Stimulated activated naive CD8-positive, alpha-beta T cell treated with anti-CD3 and anti-CD28 coated beads, Interleukin-15, Interleukin-2, amounts not matched to agents 100 ng/mL and 50 ng/mL, for 24 hours (primary cell): ENCODE results near the gene SNRK.

Experiments
- H3K27ac Mint-ChIP-seq: one replicate; pipeline ENCODE4 v1.8.0; 2021; ENCODE audit warnings: mild to moderate bottlenecking, mixed read lengths
- H3K27me3 Mint-ChIP-seq: one replicate; pipeline ENCODE4 v1.8.0; 2021; ENCODE audit warnings: mixed read lengths
- H3K36me3 Mint-ChIP-seq: one replicate; pipeline ENCODE4 v1.8.0; 2021; ENCODE audit warnings: low read depth, mixed read lengths
- H3K4me1 Mint-ChIP-seq: one replicate; pipeline ENCODE4 v1.8.0; 2021; ENCODE audit warnings: low read depth, mixed read lengths
- H3K4me3 Mint-ChIP-seq: one replicate; pipeline ENCODE4 v1.8.0; 2021; ENCODE audit warnings: mild to moderate bottlenecking, mixed read lengths
- H3K9me3 Mint-ChIP-seq: one replicate; pipeline ENCODE4 v1.8.0; 2021; ENCODE audit warnings: mixed read lengths

SNRK gene

DNA sequence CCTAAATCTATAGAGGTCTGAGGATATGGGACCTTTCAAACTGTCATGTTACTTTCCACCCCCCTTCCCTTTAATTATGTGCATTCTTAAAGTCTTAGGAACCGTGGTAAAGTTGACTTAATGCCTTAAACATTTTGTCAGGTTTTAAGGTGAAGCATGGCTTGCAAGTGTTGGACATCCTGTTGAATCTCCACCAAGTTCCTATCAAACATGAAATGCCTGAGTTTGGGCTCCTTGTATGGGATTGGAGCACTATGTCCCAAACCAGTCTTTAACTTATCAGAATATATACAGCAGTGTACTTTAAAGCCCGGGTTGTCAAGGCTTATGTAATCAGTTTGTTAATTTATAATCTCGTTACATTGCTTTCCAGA, 1.1 kb downstream of the SNRK start:
- peaks cover 55% of the 10 kb centered on the region for H3K4me1 Mint-ChIP-seq
- H3K9me3 Mint-ChIP-seq = no peaks in the 10 kb centered on the region
- H3K27ac Mint-ChIP-seq = peak overlapping the region; percentile 95
- no peaks in the 10 kb centered on the region for H3K27me3 Mint-ChIP-seq
- H3K36me3 Mint-ChIP-seq = peaks cover 17% of the 10 kb centered on the region
- H3K4me3 Mint-ChIP-seq = peak overlapping the region; percentile 87

DNA sequence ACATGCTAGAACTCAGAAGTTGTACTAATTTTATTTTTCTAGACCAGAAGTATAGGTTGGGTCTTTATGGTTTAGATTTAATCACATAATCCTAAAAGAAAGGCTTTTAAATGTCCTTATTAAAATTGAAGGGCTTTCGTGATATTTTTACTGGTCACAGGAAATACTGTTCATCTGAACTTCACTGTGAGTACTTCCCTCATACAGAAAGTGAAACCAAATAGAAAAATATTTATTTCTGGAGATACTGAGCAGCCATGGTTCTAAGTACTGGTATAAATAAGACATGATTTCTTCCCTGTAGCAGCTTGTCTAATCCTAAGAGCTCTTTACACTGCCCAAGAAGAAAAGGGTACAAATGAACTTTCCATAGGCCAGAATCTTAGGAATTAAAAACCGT, 2.0 kb downstream of the SNRK start:
- Mint-ChIP-seq H3K4me3 (peak overlapping the region; percentile 87), H3K27me3 (no peaks in the 10 kb centered on the region), H3K9me3 (no peaks in the 10 kb centered on the region), H3K27ac (peak overlapping the region; percentile 95), H3K36me3 (peaks cover 17% of the 10 kb centered on the region), H3K4me1 (peaks cover 64% of the 10 kb centered on the region)

DNA sequence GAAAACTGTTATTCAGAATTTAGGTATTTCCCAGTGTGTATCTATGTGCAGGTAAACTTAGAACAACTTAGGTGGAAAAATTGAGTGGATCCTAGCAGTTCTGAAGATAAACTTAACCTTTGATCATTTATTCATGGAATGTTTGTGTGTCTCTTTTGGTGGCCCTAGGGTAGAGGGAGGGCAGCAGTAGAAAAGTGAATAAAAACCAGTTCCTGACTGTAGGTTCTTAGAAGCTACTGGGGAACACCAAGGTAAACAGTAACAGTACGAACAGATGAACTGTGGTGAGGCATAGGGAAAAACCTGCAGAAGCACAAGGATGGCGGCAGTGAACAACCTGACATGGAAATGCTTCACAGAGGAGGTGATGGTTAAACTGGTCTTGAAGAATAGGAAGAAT, 2.5 kb downstream of the SNRK start:
- peak overlapping the region; percentile 95 for H3K27ac Mint-ChIP-seq
- H3K4me1 Mint-ChIP-seq = peaks cover 68% of the 10 kb centered on the region
- peaks cover 17% of the 10 kb centered on the region for H3K36me3 Mint-ChIP-seq
- peak overlapping the region; percentile 87 for H3K4me3 Mint-ChIP-seq
- no peaks in the 10 kb centered on the region for H3K27me3 Mint-ChIP-seq
- no peaks in the 10 kb centered on the region for H3K9me3 Mint-ChIP-seq

DNA sequence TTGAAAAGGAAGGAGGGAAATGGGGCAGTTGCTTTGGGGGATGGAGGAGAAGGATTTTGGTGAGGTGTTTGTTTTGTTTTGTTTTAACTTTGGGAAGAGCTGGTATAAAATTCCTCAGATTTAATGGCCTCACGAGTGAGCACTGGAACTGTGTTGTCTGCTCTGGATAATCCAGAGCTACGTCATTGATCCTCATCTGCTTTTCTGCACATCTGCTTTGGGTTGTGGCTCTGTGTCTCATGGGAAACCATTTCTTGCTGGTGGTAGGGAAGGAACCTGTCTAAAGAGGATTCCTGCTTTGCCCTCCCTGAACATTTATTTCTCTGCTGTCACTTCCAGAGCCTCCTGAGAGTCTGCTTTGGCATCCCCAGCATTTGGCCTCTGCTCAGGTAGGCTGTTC, 3.1 kb downstream of the SNRK start:
- Mint-ChIP-seq H3K4me3 (peak overlapping the region; percentile 87), H3K27me3 (no peaks in the 10 kb centered on the region), H3K27ac (peak overlapping the region; percentile 95), H3K9me3 (no peaks in the 10 kb centered on the region), H3K36me3 (peaks cover 17% of the 10 kb centered on the region), H3K4me1 (peaks cover 73% of the 10 kb centered on the region)

DNA sequence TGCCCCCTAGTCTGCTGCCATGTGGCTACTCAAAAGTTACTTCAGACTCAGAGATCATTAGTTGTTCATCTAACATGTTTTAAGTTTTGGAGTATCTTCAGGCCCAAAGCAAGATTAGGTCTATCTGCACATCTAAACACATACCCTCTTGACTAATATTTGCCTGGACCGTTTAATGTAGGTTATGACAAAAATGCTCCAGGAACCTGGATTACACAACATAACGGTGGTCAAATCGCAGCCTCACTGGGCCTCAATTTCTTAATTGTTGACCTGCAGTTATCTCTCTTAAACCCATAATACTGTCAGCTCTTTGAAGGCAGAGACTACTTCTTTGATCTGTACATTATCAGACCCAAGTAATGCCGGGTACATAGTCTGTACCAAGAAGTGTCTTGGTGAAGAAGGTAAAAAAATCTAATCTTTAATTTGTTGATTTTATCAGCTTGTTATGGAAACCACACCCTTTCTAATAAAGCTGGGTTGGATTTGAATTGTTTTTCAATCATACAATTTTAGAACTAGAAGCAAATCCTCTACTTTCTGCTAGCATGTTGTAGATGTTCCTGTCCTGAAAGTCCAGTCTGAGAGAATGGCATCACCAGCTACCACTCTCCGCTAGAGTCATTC, 3.6 kb downstream of the SNRK start:
- H3K27ac Mint-ChIP-seq = peak overlapping the region; percentile 95
- H3K9me3 Mint-ChIP-seq = no peaks in the 10 kb centered on the region
- H3K4me1 Mint-ChIP-seq = peaks cover 79% of the 10 kb centered on the region
- no peaks in the 10 kb centered on the region for H3K27me3 Mint-ChIP-seq
- peaks cover 17% of the 10 kb centered on the region for H3K36me3 Mint-ChIP-seq
- peak overlapping the region; percentile 87 for H3K4me3 Mint-ChIP-seq

DNA sequence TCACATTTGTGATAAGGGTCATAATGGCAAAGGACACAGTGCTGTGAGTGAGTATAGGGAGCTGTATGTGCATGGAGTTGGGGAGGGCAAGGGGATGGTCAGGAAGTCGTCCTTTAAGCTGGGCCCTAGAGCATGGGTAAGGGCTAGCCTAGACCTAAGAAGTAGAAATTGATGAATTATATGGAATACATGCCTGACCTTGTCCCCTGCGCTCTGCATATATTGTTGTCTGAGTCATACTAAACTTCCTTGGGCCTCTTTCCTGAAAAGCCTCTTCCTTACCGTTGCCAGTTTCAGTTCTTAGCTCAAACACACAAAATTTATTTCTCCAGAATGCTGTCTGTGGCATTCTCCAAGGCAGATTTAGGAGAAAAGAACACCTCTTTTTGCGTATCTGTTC, 4.6 kb downstream of the SNRK start:
- H3K27ac Mint-ChIP-seq = peak overlapping the region; percentile 95
- peaks cover 17% of the 10 kb centered on the region for H3K36me3 Mint-ChIP-seq
- no peaks in the 10 kb centered on the region for H3K27me3 Mint-ChIP-seq

DNA sequence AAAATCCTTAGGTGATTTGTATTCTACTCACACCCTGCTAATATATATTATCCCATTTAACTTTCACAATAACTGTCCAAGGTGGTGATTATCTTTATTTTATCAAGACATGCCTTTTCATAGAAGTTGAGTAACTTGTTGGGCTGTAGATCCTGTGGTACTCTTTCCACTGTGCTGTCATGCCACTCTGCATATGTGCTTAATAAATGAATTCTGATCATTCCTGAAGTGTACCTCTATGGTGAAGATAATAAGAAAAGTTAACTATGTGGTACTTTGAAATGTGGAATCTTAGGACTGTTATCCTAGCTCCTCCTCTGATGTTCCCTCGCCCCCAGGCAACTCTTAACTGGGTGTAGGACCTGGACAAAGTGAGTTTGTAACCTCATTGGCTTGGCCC, 5.2 kb downstream of the SNRK start:
- Mint-ChIP-seq H3K27me3 (no peaks in the 10 kb centered on the region), H3K4me1 (peaks cover 87% of the 10 kb centered on the region), H3K36me3 (peaks cover 17% of the 10 kb centered on the region), H3K27ac (peak overlapping the region; percentile 95), H3K9me3 (no peaks in the 10 kb centered on the region), H3K4me3 (peak overlapping the region; percentile 87)

More for the DNA sequence above, 4.6 kb downstream of the SNRK start:
- Mint-ChIP-seq H3K9me3 (no peaks in the 10 kb centered on the region), H3K4me3 (peak overlapping the region; percentile 87), H3K4me1 (peaks cover 85% of the 10 kb centered on the region)

DNA sequence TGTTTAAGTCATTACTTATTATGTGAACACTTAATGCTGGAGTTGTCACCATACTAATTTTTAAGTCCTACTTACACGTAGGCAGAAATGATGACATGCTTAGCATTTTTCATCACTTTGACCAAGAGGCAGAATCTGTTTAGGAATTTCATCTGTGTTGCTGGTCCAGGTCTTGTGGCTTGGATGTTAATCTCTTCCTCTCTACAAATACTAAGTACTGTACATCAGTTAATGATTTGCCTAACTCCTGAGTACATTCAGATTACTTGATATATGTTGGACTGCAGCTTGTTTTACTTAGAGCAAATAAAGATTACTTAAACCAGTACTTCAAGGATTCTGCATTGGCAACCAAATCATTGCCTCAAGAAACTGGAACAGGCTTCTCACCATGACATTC, 8.6 kb downstream of the SNRK start:
- peak overlapping the region; percentile 70 for H3K27ac Mint-ChIP-seq
- no peaks in the 10 kb centered on the region for H3K27me3 Mint-ChIP-seq
- H3K4me1 Mint-ChIP-seq = peaks cover 99% of the 10 kb centered on the region
- no peak overlapping the region for H3K4me3 Mint-ChIP-seq
- H3K36me3 Mint-ChIP-seq = peaks cover 6% of the 10 kb centered on the region
- H3K9me3 Mint-ChIP-seq = no peaks in the 10 kb centered on the region

DNA sequence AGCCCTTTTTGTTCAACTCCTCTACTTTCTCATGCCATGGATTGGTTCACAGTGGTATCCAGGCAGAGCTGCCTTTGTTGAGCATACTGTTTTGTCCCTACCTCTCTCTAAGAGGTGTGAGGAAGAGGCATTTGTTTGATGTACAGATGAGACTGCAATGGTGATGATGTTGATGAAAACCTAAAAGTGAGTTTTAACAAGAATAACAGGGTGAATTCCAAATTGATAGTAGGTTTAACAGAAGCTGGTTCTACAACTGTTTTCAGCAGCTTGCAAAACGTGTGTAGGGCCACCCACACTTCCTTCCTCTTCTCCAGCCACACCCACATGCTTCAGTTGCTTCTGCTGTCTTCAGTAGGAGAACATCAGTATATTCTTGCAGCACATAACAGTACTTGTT, 10.2 kb downstream of the SNRK start:
- no peaks in the 10 kb centered on the region for H3K9me3 Mint-ChIP-seq
- peak overlapping the region; percentile 83 for H3K4me3 Mint-ChIP-seq
- H3K36me3 Mint-ChIP-seq = no peaks in the 10 kb centered on the region
- peaks cover 94% of the 10 kb centered on the region for H3K4me1 Mint-ChIP-seq
- peak overlapping the region; percentile 84 for H3K27ac Mint-ChIP-seq
- H3K27me3 Mint-ChIP-seq = no peaks in the 10 kb centered on the region

DNA sequence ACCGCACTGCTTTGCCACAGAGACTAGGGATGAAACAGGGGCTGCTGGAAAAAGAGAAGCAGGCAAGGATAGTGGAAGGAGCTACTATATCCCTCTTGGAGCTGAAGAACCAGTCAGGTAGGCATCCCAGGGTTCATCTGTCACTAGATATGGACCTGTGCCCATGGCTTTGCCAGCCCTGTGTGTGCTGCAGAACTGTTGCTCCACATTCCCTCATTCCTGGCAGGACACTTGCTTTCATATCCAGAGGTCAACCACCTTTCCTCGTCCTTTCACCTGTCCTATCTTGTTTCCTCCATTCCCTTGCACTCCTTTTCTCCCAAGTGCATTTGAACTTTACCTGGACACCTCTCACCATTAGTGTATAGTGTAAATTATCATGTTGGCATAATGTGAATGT, 12.0 kb downstream of the SNRK start:
- Mint-ChIP-seq H3K9me3 (no peaks in the 10 kb centered on the region), H3K4me1 (peaks cover 94% of the 10 kb centered on the region), H3K27ac (peak overlapping the region; percentile 81), H3K27me3 (no peaks in the 10 kb centered on the region), H3K36me3 (peaks cover 8% of the 10 kb centered on the region), H3K4me3 (peak overlapping the region; percentile 73)

DNA sequence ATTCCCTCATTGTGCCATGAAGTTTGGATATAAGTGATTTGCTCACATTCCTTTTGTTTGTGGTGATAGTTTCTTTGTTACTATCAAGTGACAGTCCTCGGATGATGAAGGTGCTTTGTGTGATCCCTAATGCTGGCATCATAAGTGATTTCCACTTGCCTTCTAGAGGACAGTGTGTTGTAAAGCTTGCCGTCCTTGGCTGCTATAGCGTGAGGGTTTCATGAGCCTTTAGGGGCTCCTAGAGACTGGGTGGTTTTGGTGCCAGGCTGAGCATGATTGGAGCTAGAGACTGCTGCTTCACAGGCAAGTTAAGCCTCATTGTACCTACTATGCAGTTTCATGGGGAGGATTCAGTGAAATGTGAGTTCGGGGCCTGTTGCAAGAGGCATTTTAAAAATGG, 12.4 kb downstream of the SNRK start:
- H3K27ac Mint-ChIP-seq = peak overlapping the region; percentile 81
- H3K4me1 Mint-ChIP-seq = peaks cover 95% of the 10 kb centered on the region
- peak overlapping the region; percentile 73 for H3K4me3 Mint-ChIP-seq
- H3K36me3 Mint-ChIP-seq = peaks cover 13% of the 10 kb centered on the region
- H3K9me3 Mint-ChIP-seq = no peaks in the 10 kb centered on the region
- H3K27me3 Mint-ChIP-seq = no peaks in the 10 kb centered on the region

DNA sequence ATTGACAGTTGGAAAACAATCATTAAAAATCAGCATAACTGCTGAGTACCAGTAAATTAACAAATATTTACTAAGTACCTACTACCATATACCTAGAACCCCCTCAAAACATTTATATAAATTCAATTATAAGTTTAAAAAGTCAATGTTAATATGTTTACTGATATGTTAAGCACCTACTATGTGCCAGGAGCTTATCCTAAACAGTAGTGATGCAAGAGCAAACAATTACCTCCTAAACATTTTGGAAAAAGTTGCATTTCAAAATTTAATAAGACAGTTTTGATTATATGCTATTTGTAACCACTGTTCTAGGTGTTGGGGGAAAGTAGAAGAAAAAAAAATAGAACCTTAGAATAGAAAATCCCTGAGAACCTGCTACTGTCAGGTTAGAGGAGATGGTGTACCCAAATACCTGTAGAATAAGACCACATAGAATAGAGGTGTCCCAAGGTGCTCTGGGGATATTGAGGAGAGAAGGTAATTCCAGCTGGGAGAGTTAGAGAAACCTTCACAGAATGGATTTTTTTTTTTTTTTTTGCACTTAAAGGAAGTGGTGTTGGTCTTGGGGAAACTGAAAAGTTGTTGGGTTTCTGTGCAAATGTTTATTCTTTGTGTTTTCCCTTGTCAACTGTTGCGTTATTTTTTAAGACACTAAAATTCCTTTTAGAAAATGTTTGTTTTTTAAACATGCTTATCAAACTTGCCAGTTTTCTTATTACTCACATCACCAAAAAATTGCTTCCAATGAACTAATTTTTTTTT, 16.0 kb downstream of the SNRK start:
- Mint-ChIP-seq H3K4me3 (no peak overlapping the region), H3K4me1 (peaks cover 88% of the 10 kb centered on the region), H3K36me3 (peaks cover 33% of the 10 kb centered on the region), H3K27me3 (no peaks in the 10 kb centered on the region), H3K9me3 (no peaks in the 10 kb centered on the region), H3K27ac (peak overlapping the region; percentile 84)

DNA sequence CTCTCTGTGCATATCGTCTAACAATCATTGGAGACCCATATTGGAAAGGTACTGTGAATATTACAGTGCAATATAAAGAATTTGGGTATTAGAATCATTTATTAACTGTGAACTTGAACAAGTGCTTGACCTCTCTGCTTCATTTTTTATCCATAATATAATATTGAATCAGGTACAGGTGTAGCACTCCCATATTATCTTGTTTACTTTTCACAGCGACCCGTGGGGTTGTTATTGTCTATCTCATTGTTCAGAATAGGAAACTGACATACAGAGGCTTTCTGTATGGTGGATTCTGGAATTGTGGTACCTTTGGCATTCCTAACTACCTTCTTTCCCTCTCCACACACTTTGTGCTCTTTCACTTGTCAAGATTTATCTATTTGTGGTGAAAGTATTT, 17.8 kb downstream of the SNRK start:
- Mint-ChIP-seq H3K27ac (no peak overlapping the region), H3K4me1 (peaks cover 88% of the 10 kb centered on the region), H3K36me3 (peaks cover 52% of the 10 kb centered on the region), H3K9me3 (no peaks in the 10 kb centered on the region), H3K27me3 (no peaks in the 10 kb centered on the region), H3K4me3 (no peak overlapping the region)

DNA sequence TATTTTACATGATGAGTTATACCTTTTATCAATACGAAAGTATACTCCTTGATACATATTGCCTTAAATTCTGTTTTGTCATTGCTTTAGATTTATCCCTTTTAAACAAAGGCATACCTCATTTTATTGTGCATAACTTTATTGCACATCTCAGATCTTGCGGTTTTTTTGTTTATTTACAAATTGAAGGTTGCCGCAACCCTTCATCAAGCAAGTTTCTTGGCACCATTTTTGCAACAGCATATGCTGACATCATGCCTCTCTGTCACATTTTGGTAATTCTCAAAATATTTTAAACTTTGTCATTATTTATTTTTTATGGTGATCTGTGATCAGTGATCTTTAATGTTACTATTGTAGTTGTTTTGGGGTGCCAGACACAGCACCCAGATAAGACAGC, 20.9 kb downstream of the SNRK start:
- no peaks in the 10 kb centered on the region for H3K9me3 Mint-ChIP-seq
- peaks cover 89% of the 10 kb centered on the region for H3K4me1 Mint-ChIP-seq
- peak overlapping the region; percentile 76 for H3K27ac Mint-ChIP-seq
- peaks cover 61% of the 10 kb centered on the region for H3K36me3 Mint-ChIP-seq
- no peaks in the 10 kb centered on the region for H3K27me3 Mint-ChIP-seq
- H3K4me3 Mint-ChIP-seq = no peak overlapping the region

DNA sequence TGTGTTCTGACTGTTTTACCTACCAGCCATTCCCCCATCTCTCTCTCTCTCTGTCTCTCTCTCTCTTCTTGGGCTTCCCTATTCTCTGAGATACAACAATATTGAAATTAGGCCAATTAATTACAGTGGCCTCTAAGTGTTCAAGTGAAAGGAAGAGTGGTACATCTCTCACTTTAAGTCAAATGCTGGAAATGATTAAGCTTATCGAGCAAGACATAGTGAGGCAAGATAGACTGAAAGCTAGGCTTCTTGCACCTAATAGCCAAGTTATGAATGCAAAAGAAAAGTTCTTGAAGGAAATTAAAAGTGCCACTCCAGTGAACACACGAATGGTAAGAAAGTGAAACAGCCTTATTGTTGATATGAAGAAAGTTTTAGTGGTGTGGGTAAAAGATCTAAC, 21.3 kb downstream of the SNRK start:
- H3K4me3 Mint-ChIP-seq = peak overlapping the region; percentile 51
- peak overlapping the region; percentile 76 for H3K27ac Mint-ChIP-seq
- H3K9me3 Mint-ChIP-seq = no peaks in the 10 kb centered on the region
- H3K4me1 Mint-ChIP-seq = peaks cover 89% of the 10 kb centered on the region
- no peaks in the 10 kb centered on the region for H3K27me3 Mint-ChIP-seq
- peaks cover 61% of the 10 kb centered on the region for H3K36me3 Mint-ChIP-seq
